GM19035 (cell line): ENCODE results near the gene STIP1.
A peak's percentile ranks its signal among the peaks of the same experiment; 100 is the strongest.
"Not testable (repeated sequence)": the region's sequence is repeated elsewhere in the genome, so short reads cannot be mapped to it uniquely, and the experiment has no call there.

Experiments used
- ATAC-seq: cut with Tn5 transposase; IDR thresholded peaks from one replicate; pipeline ENCODE4 v1.9.1; 2021; ENCODE audit not compliant: unreplicated experiment

STIP1 gene

GRCh38 chr11:64157631-64158394, 28.2 kb upstream of the STIP1 start:
- ATAC-seq, result no peak

GRCh38 chr11:64161037-64161436, 24.9 kb upstream of the STIP1 start:
- ATAC-seq, result no peak

GRCh38 chr11:64162769-64163168, 23.2 kb upstream of the STIP1 start:
- ATAC-seq, result not testable (repeated sequence)

DNA sequence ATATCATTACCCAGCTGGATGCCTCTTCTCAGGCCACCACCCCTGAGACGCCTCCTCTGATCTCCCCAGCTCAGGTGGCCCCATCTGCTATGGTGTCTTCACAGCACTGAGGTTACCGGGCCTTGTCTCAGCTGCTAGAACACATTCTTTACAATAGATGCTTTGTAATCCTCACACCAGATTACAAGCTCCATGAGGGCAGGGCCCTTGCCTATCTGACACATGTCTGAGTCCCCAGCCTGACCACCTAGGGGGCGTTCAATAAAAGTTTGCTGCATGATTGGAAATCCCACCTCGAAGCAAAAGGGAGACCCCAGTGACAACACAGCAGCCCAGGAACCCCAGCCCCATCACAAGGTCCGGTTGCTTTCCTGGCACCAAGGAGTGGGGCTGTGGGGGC, 22.0 kb upstream of the STIP1 start:
- ATAC-seq, result no peak

- no peak for ATAC-seq
These were observed 21.3 kb upstream of the STIP1 start for GRCh38 chr11:64164392-64165312.

DNA sequence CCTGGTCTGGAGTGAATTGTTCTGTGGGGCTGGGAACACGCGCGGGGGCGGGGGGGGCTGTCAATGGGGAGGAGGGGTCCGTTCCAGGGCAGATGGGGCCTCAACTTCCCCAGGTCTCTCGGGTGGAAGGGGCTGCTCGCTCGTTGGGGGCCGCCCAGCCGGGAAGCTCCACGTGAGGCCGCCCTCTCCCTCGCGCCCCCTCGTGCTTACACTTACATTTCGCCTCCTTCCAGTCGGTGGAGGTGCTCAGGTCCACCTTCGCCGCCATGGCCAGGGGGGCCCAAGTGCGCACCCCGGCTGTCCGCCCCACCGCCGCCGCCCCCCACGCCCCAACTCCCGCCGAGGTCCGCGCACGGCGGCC, 20.5 kb upstream of the STIP1 start:
- peak; percentile 7 for ATAC-seq

DNA sequence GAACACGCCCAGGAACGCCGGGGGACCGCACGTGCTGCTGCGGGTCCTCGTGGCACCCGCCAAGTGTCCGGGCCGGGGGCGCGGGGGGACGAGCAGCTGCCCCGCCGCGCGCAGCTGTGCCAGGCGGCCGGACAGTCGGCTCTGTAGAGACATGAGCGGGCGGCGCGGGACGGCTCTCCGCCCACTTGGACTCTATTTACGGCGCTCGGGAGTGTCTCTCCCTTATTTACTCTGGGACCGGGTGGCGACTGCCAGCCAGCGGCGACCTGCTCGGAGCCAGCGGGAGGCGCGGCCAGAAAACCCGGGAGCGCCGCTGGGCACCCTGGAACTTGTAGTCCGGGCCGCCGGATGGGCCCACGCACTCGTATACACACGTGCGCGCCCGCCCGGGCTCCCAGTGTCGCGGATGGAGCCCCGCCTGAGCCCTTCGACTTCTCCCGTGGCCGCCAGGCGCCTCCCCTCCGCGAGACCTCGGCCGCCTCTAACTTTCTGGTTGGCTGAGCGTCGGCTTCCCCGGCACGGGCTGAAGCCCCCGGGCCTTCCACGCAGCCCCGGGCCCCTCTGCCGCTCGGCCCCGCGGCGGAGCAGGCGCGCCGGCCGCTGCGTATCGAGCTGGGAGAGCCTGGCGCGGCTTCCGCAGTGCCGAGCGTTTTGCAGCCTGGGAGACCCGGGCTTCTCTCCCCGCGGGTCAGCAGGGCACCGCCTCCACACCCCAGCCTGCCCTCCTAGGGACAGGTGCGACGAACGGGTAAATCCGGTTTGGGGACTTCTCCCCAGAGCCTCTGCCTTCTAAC, 19.9 kb upstream of the STIP1 start, which contains the start of gene MACROD1:
Gene MACROD1, minus strand, starts transcription at position 272 of the 794 bp plus-strand sequence. Its CDS starts 119 bp downstream, at position 153.
- peak; percentile 82 for ATAC-seq

DNA sequence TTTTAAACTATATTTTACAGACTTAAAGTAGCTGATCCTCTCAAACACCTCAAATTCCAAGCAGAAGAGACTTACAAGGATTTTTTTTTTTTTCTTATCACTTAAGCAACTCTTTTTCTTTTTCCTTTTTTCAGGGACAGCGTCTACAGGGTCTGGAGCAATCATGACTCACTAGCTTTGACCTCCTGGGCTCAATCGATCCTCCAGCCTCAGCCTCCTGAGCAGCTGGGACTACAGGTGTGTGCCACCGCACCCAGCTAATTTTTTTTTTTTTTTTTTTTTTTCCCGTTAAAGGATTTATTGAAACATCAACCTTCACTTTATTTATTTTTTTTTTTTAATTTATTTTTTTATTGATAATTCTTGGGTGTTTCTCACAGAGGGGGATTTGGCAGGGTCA, 15.6 kb upstream of the STIP1 start:
- no peak for ATAC-seq

DNA sequence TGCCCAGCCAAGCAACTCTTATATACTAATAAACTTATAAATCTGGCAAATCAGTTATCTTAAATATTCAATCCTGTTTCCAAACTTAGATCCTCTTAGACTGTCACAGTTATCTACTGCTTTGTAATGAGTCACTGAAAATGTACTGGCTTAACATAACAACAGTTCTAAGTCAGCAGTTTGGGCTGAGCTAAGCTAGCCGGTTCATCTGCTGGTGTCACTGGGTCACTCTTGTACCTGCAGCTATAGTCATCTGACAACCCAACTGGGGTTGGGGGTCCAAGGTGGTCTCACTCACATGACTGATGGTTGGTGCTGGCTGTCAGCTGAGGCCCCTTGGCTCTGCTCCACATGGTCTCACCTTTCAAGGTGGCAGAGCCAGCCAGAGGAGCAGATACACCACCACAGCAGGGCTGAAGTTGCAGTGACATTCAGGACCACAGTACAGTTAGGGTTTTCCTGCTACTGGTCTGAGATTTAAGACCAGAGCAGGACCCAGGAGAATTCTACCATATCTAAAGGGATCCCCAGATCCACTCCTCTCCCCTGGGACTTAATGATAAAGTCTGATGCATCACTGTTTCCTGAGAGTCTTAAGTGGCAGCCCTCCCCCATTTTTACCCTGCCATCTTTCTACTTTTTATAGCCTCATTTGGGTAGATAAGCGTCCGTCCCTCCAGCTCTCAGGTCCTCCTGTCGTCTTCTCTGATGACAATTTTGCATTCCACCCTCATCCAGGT, 12.2 kb upstream of the STIP1 start:
- no peak for ATAC-seq

GRCh38 chr11:64176751-64177150, 9.2 kb upstream of the STIP1 start:
- no peak for ATAC-seq

DNA sequence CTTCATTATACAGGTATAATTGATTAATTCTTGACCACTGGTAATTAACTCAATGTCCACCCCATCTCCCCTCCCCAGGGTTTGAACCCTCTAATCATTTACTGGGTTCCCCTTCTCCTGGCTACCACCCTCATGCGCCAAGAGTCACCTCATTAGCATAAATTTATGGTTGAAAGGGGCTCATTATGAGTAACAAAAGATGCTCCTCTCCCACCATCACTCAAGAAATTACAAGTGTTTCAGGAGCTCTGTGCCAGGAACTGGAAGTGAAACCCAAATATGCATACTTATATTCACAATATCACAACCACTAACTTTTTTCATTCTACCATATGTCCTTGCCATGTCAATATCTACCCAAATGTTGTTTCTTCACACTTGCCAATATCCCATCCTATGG, 7.8 kb upstream of the STIP1 start:
- ATAC-seq, result no peak

GRCh38 chr11:64178951-64179639, 6.9 kb upstream of the STIP1 start:
- ATAC-seq, result no peak

GRCh38 chr11:64180891-64181290, 5.1 kb upstream of the STIP1 start:
- no peak for ATAC-seq

- ATAC-seq, result no peak
These were observed 4.2 kb upstream of the STIP1 start for GRCh38 chr11:64181506-64182411.

DNA sequence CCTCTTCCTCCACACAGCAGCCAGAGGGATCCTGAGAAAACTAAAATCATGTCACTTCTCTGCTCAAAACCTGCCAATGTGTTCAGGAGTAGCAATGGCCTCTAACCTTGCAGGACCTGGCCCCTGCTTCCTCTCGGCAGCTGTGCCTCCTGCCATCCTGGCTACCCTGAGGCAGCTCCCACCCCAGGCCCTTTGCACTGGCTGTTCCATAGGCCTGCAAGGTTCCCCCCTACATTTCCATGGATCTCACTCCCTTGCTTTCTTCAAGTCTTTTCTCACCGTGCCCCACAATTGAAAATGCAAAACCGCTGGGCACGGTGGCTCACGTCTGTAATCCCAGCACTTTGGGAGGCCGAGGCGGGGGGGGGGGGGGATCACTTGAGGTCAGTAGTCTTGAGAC, 2.1 kb upstream of the STIP1 start:
- ATAC-seq, result no peak

DNA sequence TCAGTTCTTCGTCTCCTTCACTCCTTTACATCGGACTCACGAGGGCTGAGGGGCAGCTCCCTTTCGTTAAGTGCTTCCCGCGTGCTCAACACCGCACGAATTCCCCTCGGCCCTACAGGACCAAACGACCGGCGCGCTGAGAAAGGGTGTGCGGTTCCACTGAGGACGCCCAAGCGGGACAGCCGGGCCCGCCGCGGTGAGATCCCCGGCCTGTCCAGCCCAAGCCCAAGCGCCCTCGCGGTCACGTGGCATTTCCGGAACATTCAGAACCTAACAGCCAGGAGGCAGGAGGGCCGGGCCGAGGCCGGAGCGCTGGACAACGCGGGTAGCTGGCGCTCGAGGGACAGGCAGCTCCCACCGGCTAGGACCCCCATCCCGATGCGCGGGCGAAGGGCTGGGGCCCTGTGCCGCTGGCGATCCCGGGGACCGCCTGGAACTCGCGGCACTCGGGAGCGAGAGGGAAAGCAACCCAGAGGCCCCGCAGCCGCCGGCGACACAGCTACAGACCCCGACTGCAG, 737 bp upstream of the STIP1 start:
- ATAC-seq, result peak; percentile 26

DNA sequence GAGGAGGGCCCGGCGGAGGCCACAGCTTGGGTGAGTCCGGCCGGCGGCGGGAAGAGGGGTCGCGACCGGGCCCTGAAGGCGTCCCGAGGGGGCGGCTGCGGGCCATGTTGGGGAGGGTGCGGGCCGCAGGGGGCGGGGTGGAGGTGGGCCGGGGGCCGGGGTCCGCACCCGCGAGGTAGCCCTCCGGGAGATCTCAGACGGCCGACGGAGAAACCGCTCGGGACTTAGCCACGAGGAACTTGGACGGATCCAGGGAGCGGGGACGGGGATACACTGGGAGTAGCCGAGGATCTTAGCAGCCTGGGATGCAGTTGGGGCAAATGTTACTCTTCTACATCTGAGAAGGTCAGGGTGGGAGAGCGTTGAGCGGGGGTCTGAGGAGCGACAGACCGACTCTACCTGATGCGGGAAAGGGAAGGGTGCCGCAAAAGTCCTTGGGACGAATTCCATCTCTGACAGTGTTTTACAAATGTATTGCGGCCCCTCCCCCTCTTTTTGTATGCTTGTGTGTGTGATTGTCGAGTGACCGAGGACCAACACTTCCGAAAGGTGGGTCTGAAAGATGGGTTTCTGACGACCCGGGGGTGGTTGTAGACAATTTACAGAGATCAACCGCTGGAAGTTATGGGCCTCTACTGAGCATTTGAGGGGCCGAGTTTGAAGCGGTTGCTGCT, 658 bp downstream of the STIP1 start:
- no peak for ATAC-seq

DNA sequence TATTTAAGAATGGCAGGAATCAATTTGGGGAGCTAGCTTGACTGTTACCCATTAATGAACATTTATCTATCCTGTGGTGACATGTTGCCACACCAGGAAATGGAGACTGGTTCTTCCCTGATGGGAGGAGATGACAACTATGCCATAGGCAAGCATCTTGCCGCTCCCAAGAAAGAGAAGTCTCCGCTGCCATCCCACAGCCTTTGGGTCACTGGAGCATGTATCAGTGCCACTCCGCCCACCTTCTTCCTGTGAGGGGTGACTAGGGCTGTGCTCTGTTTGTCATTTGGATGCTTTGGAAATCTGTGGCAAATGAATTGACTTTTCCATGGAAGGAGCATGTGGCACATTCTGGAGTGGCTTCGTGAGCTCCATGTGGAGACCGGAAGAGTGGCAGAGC, 6.5 kb downstream of the STIP1 start:
- no peak for ATAC-seq
